SK-N-SH (cell line): ENCODE results near the gene JPH2. TPM values are rescaled to one million over a fixed set of nuclear protein-coding genes. Genes with fewer than 3 reads are reported as not detected.

Experiments
- CTCF ChIA-PET: fragments of 300-600, 350-600 bp; formaldehyde crosslinking; extraction: SDS; loops from one replicate; lab custom pipeline; 2021; lab: Yijun Ruan, JAX
- POLR2A ChIA-PET: fragments of 350-600 bp; sonication (Branson Sonifier 250); formaldehyde crosslinking; extraction: SDS; loops from one replicate; lab custom pipeline; 2020; ENCODE audit warnings: antibody characterized with exemption, inconsistent platforms; lab: Yijun Ruan, JAX
- DNase-seq: peaks from one replicate; pipeline ENCODE4 v3.0.0; 2012
- H2AFZ ChIP-seq: fragments of 200-600 bp; sonication (generic); 2 replicates; pipeline ENCODE4 v1.8.1; 2016; ENCODE audit warnings: antibody characterized with exemption, mild to moderate bottlenecking, low read depth
- H3F3A ChIP-seq: fragments of 200-600 bp; sonication (generic); replicated peaks from 2 replicates; pipeline ENCODE3; 2016; ENCODE audit warnings: antibody characterized with exemption, mild to moderate bottlenecking; ENCODE audit not compliant: insufficient read depth
- H3K27ac ChIP-seq, 2 experiments: fragments of 200-500 bp in 1 of 2; fragments of 200-600 bp in 1 of 2; sonication (Bioruptor generic) in 1 of 2; sonication (generic), shearing (Covaris generic) in 1 of 2; 2 replicates each; pipeline versions ENCODE4 v1.5.1 to v1.6.1; 2014 to 2016; ENCODE audit warnings: low read depth in 2 of 2, inconsistent platforms in 1 of 2, low read length in 1 of 2, mild to moderate bottlenecking in 1 of 2, mixed read lengths in 1 of 2
- H3K27me3 ChIP-seq: fragments of 200-600 bp; sonication (generic), shearing (Covaris generic); 2 replicates; pipeline ENCODE4 v1.6.1; 2016; ENCODE audit warnings: mixed run types; ENCODE audit not compliant: insufficient read depth
- H3K36me3 ChIP-seq, 2 experiments: fragments of 200-500 bp in 1 of 2; fragments of 200-600 bp in 1 of 2; sonication (Bioruptor generic) in 1 of 2; sonication (generic) in 1 of 2; replicated peaks in 1 of 2; 2 replicates each; pipeline versions ENCODE3 to v1.5.1; 2014 to 2016; ENCODE audit warnings: low read length in 1 of 2, mild to moderate bottlenecking in 1 of 2; ENCODE audit not compliant: insufficient read depth in 2 of 2, control insufficient read depth in 1 of 2
- H3K4me1 ChIP-seq, 2 experiments: fragments of 200-500 bp in 1 of 2; fragments of 200-600 bp in 1 of 2; sonication (Bioruptor generic) in 1 of 2; sonication (generic), shearing (Covaris generic) in 1 of 2; 2 replicates each; pipeline versions ENCODE4 v1.5.1 to v1.6.1; 2014 to 2016; ENCODE audit warnings: low read depth in 1 of 2, low read length in 1 of 2, mixed run types in 1 of 2; ENCODE audit not compliant: insufficient read depth in 2 of 2, control insufficient read depth in 1 of 2
- H3K4me2 ChIP-seq: fragments of 200-600 bp; sonication (generic), shearing (Covaris generic); 2 replicates; pipeline ENCODE4 v1.6.1; 2017; ENCODE audit warnings: mixed run types
- H3K4me3 ChIP-seq, 2 experiments: fragments of 200-500 bp in 1 of 2; fragments of 200-600 bp in 1 of 2; sonication (Bioruptor generic) in 1 of 2; sonication (generic), shearing (Covaris generic) in 1 of 2; 2 replicates each; pipeline versions ENCODE4 v1.5.1 to v1.8.1; 2014 to 2016; ENCODE audit warnings: low read depth in 2 of 2, inconsistent platforms in 1 of 2, low read length in 1 of 2, mild to moderate bottlenecking in 1 of 2, mixed read lengths in 1 of 2, moderate library complexity in 1 of 2
- H3K79me2 ChIP-seq: fragments of 200-600 bp; sonication (generic); 2 replicates; pipeline ENCODE4 v1.8.1; 2017; ENCODE audit warnings: mild to moderate bottlenecking; ENCODE audit not compliant: insufficient read depth
- H3K9ac ChIP-seq: fragments of 200-600 bp; sonication (generic); 2 replicates; pipeline ENCODE4 v1.6.1; 2017; ENCODE audit warnings: mixed run types
- H3K9me2 ChIP-seq: fragments of 200-600 bp; sonication (generic); 2 replicates; pipeline ENCODE4 v1.6.1; 2017; ENCODE audit warnings: mixed run types
- H3K9me3 ChIP-seq: fragments of 200-600 bp; sonication (generic); 2 replicates; pipeline ENCODE4 v1.6.1; 2017; ENCODE audit warnings: mixed run types, mild to moderate bottlenecking, moderate library complexity
- H4K20me1 ChIP-seq: fragments of 200-600 bp; sonication (generic); 2 replicates; pipeline ENCODE4 v1.6.1; 2017; ENCODE audit warnings: mild to moderate bottlenecking, mixed run types; ENCODE audit not compliant: insufficient read depth
- CHD2 ChIP-seq: fragments of 150-350 bp; IDR thresholded peaks from 2 replicates; pipeline ENCODE4 v1.6.1; 2018; ENCODE audit warnings: low read length; ENCODE audit not compliant: partially characterized antibody
- ELF1 ChIP-seq: IDR thresholded peaks from 2 replicates; pipeline ENCODE4 v1.4.0; 2012
- EZH2phosphoT487 ChIP-seq: fragments of 200-600 bp; sonication (generic); IDR thresholded peaks from 2 replicates; pipeline ENCODE4 v1.6.1; 2017; ENCODE audit warnings: low read depth, mixed run types, mild to moderate bottlenecking, antibody characterized with exemption, moderate library complexity, borderline replicate concordance
- FOSL2 ChIP-seq: IDR thresholded peaks from 2 replicates; pipeline ENCODE4 v1.4.0; 2012; ENCODE audit warnings: low read depth, mild to moderate bottlenecking, moderate library complexity, borderline replicate concordance
- FOXJ3 ChIP-seq: sonication (generic); formaldehyde crosslinking; IDR thresholded peaks from 2 replicates; pipeline ENCODE4 v1.5.1; 2020; ENCODE audit warnings: mild to moderate bottlenecking, missing genetic modification reagents
- FOXM1 ChIP-seq: IDR thresholded peaks from 2 replicates; pipeline ENCODE4 v1.4.0; 2012; ENCODE audit warnings: low read depth, mild to moderate bottlenecking
- JUND ChIP-seq: IDR thresholded peaks from 2 replicates; pipeline ENCODE4 v1.4.0; 2012
- MXI1 ChIP-seq: IDR thresholded peaks from 2 replicates; pipeline ENCODE4 v1.6.1; 2012; ENCODE audit warnings: mild to moderate bottlenecking, low read depth, low read length, improper control_type of control experiment
- NFIC ChIP-seq: IDR thresholded peaks from 2 replicates; pipeline ENCODE4 v1.4.0; 2012; ENCODE audit warnings: borderline replicate concordance
- RXRA ChIP-seq: IDR thresholded peaks from 2 replicates; pipeline ENCODE4 v1.4.0; 2012; ENCODE audit warnings: low read depth, mild to moderate bottlenecking, borderline replicate concordance
- WGBS: methylation state at CpG from one replicate; pipeline ENCODE4 v1.1.6; 2017; ENCODE audit warnings: low lambda C conversion rate; 5-methylcytosine and 5-hydroxymethylcytosine counted together
- polyA plus RNA-seq, 3 experiments: library from polyadenylated mRNA; depleted of rRNA; stranded (reverse); fragments of >200 nt; gene quantifications; 2 replicates each; pipeline ENCODE4 v1.2.3, GENCODE V29; 2012
- TF ChIP-seq, protein P1 (sequence below): IDR thresholded peaks from 2 replicates; pipeline ENCODE4 v1.4.0; 2012; ENCODE audit warnings: low read depth, borderline replicate concordance
- TF ChIP-seq, protein P2 (sequence below): IDR thresholded peaks from 2 replicates; pipeline ENCODE4; 2012
- TF ChIP-seq, protein P3 (sequence below): IDR thresholded peaks from 2 replicates; pipeline ENCODE4 v1.4.0; 2012; ENCODE audit warnings: low read depth
- TF ChIP-seq, protein P4 (sequence below): fragments of 150-350 bp; IDR thresholded peaks from 2 replicates; pipeline ENCODE4 v1.6.1; 2017; ENCODE audit warnings: antibody characterized with exemption, low read length, low read depth, borderline replicate concordance
- TF ChIP-seq, protein P5 (sequence below): IDR thresholded peaks from 2 replicates; pipeline ENCODE4 v1.6.1; 2012; ENCODE audit warnings: mild to moderate bottlenecking, low read depth, low read length, moderate library complexity
- TF ChIP-seq, protein P6 (sequence below): fragments of 200-600 bp; sonication (generic); IDR thresholded peaks from 2 replicates; pipeline ENCODE4 v1.6.1; 2017; ENCODE audit warnings: antibody characterized with exemption, mild to moderate bottlenecking, moderate library complexity

JPH2 gene
- polyA plus RNA-seq, 1 of the 3 experiments (the other 2 are of a cell fraction) = 0.67 TPM

DNA sequence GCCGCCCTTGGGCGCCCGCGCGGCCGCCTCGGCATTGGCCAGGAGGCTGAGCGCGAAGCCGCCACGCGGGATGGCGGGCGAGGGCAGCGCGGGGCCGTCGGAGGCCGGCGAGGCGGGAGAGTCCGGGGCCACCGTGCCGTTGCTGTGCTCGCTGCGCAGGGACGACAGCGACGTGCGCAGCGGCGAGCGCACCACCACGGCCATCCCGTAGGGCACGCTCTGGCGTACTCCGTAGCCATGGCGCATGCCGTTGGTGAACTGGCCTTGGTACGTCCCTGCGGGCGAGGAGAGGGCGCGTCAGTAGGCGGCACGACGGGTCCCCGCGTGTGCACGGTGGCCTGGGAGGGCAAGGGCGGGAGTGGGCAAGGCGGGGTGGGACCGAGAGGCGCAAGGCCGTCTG lies 26.9 kb downstream of the JPH2 start (continued):
- TF ChIP-seq, protein P1, sequence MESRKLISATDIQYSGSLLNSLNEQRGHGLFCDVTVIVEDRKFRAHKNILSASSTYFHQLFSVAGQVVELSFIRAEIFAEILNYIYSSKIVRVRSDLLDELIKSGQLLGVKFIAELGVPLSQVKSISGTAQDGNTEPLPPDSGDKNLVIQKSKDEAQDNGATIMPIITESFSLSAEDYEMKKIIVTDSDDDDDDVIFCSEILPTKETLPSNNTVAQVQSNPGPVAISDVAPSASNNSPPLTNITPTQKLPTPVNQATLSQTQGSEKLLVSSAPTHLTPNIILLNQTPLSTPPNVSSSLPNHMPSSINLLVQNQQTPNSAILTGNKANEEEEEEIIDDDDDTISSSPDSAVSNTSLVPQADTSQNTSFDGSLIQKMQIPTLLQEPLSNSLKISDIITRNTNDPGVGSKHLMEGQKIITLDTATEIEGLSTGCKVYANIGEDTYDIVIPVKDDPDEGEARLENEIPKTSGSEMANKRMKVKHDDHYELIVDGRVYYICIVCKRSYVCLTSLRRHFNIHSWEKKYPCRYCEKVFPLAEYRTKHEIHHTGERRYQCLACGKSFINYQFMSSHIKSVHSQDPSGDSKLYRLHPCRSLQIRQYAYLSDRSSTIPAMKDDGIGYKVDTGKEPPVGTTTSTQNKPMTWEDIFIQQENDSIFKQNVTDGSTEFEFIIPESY = no peak
- TF ChIP-seq, all 33 proteins: peak for 0

DNA sequence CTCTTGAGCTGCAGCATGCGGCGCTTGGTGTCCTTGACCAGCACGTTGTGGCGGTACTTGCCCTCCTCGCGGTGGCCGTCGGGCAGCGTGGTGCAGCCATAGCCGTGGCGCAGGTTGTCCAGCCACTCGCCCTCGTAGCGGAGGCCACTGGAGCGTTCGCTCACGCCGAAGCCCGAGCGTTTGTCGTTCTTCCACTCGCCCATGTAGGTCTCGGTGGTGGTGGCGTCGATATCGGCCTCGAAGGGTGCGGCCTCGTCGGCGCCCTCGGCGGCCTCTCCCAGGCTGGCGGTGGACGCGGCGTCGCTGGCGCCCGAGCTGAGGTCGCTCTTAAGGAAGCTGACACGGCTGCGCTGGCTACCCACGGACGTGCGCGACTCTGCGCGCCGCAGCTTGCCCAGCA lies 27.3 kb downstream of the JPH2 start:
- H3K27ac ChIP-seq = no peak overlapping the region
- no peaks in the 10 kb centered on the region for H3K36me3 ChIP-seq
- H3K27me3 ChIP-seq = no peaks in the 10 kb centered on the region
- H3K9me3 ChIP-seq = no peaks in the 10 kb centered on the region
- ChIA-PET CTCF (no interaction called here), POLR2A (no interaction called here)
- 93% methylated on average over 8 of the region's 50 CpGs for WGBS
- no peak for DNase-seq
- H4K20me1 ChIP-seq = no peaks in the 10 kb centered on the region
- no peaks in the 10 kb centered on the region for H3K9me2 ChIP-seq
- no peak overlapping the region for H2AFZ ChIP-seq
- H3K79me2 ChIP-seq = no peaks in the 10 kb centered on the region
- no peak for TF ChIP-seq EZH2phosphoT487
- TF ChIP-seq, protein P2, sequence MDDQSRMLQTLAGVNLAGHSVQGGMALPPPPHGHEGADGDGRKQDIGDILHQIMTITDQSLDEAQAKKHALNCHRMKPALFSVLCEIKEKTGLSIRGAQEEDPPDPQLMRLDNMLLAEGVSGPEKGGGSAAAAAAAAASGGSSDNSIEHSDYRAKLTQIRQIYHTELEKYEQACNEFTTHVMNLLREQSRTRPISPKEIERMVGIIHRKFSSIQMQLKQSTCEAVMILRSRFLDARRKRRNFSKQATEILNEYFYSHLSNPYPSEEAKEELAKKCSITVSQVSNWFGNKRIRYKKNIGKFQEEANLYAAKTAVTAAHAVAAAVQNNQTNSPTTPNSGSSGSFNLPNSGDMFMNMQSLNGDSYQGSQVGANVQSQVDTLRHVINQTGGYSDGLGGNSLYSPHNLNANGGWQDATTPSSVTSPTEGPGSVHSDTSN = no peak
- TF ChIP-seq, protein P3, sequence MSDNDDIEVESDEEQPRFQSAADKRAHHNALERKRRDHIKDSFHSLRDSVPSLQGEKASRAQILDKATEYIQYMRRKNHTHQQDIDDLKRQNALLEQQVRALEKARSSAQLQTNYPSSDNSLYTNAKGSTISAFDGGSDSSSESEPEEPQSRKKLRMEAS = no peak
- TF ChIP-seq JUND = no peak
- TF ChIP-seq MXI1 = no peak
- TF ChIP-seq FOXM1 = no peak
- TF ChIP-seq, protein P4, sequence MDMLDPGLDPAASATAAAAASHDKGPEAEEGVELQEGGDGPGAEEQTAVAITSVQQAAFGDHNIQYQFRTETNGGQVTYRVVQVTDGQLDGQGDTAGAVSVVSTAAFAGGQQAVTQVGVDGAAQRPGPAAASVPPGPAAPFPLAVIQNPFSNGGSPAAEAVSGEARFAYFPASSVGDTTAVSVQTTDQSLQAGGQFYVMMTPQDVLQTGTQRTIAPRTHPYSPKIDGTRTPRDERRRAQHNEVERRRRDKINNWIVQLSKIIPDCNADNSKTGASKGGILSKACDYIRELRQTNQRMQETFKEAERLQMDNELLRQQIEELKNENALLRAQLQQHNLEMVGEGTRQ = no peak
- no peak for TF ChIP-seq FOSL2
- TF ChIP-seq, protein P5, sequence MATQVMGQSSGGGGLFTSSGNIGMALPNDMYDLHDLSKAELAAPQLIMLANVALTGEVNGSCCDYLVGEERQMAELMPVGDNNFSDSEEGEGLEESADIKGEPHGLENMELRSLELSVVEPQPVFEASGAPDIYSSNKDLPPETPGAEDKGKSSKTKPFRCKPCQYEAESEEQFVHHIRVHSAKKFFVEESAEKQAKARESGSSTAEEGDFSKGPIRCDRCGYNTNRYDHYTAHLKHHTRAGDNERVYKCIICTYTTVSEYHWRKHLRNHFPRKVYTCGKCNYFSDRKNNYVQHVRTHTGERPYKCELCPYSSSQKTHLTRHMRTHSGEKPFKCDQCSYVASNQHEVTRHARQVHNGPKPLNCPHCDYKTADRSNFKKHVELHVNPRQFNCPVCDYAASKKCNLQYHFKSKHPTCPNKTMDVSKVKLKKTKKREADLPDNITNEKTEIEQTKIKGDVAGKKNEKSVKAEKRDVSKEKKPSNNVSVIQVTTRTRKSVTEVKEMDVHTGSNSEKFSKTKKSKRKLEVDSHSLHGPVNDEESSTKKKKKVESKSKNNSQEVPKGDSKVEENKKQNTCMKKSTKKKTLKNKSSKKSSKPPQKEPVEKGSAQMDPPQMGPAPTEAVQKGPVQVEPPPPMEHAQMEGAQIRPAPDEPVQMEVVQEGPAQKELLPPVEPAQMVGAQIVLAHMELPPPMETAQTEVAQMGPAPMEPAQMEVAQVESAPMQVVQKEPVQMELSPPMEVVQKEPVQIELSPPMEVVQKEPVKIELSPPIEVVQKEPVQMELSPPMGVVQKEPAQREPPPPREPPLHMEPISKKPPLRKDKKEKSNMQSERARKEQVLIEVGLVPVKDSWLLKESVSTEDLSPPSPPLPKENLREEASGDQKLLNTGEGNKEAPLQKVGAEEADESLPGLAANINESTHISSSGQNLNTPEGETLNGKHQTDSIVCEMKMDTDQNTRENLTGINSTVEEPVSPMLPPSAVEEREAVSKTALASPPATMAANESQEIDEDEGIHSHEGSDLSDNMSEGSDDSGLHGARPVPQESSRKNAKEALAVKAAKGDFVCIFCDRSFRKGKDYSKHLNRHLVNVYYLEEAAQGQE = no peak
- TF ChIP-seq ELF1 = no peak
- TF ChIP-seq, protein P1 = no peak
- TF ChIP-seq, protein P6, sequence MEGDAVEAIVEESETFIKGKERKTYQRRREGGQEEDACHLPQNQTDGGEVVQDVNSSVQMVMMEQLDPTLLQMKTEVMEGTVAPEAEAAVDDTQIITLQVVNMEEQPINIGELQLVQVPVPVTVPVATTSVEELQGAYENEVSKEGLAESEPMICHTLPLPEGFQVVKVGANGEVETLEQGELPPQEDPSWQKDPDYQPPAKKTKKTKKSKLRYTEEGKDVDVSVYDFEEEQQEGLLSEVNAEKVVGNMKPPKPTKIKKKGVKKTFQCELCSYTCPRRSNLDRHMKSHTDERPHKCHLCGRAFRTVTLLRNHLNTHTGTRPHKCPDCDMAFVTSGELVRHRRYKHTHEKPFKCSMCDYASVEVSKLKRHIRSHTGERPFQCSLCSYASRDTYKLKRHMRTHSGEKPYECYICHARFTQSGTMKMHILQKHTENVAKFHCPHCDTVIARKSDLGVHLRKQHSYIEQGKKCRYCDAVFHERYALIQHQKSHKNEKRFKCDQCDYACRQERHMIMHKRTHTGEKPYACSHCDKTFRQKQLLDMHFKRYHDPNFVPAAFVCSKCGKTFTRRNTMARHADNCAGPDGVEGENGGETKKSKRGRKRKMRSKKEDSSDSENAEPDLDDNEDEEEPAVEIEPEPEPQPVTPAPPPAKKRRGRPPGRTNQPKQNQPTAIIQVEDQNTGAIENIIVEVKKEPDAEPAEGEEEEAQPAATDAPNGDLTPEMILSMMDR = no peak
- TF ChIP-seq RXRA = no peak
- no peak for TF ChIP-seq FOXJ3 (CRISPR knock-in tag)
- TF ChIP-seq NFIC = no peak
- TF ChIP-seq CHD2 = no peak
- H3K4me3 ChIP-seq = no peak overlapping the region
- H3F3A ChIP-seq = no peaks in the 10 kb centered on the region
- no peak overlapping the region for H3K9ac ChIP-seq
- no peak overlapping the region for H3K4me2 ChIP-seq
- no peaks in the 10 kb centered on the region for H3K4me1 ChIP-seq
